ENCODE data around the gene HABP4.

The HABP4 gene, protein sequence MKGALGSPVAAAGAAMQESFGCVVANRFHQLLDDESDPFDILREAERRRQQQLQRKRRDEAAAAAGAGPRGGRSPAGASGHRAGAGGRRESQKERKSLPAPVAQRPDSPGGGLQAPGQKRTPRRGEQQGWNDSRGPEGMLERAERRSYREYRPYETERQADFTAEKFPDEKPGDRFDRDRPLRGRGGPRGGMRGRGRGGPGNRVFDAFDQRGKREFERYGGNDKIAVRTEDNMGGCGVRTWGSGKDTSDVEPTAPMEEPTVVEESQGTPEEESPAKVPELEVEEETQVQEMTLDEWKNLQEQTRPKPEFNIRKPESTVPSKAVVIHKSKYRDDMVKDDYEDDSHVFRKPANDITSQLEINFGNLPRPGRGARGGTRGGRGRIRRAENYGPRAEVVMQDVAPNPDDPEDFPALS

DNA sequence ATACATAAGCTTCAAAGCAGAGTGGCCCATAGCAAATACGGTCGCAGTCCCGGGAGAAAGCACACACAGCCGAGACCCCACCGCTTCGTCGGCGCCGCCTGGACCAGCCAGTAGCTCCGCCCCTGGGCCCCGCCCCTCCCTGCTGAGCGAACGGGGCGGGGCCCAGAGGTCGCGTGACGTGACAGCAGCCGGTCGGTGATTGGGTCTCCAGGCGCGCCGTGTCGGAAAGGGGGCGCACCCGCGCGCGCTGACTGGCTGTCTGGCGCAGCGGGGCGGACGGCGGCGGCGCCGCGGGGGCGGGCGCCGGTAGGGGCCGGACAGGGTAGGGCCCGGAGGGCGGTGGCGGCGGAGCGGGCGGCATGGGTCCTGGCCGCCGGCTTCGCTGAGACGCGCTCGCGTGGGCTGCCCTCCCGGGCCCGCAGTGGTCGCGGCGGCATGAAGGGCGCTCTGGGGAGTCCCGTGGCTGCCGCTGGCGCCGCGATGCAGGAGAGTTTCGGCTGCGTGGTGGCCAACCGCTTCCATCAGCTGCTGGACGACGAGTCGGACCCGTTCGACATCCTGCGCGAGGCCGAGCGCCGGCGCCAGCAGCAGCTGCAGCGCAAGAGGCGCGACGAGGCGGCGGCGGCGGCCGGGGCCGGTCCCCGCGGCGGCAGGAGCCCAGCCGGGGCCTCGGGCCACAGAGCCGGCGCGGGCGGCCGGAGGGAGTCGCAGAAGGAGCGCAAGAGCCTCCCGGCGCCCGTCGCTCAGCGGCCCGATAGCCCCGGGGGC is at the start of gene HABP4:
HABP4 (plus strand) TSS at position 325 of the 768 bp plus-strand sequence; CDS start at position 436, 111 bp downstream.
- DNase-seq: peak; percentile 97

DNA sequence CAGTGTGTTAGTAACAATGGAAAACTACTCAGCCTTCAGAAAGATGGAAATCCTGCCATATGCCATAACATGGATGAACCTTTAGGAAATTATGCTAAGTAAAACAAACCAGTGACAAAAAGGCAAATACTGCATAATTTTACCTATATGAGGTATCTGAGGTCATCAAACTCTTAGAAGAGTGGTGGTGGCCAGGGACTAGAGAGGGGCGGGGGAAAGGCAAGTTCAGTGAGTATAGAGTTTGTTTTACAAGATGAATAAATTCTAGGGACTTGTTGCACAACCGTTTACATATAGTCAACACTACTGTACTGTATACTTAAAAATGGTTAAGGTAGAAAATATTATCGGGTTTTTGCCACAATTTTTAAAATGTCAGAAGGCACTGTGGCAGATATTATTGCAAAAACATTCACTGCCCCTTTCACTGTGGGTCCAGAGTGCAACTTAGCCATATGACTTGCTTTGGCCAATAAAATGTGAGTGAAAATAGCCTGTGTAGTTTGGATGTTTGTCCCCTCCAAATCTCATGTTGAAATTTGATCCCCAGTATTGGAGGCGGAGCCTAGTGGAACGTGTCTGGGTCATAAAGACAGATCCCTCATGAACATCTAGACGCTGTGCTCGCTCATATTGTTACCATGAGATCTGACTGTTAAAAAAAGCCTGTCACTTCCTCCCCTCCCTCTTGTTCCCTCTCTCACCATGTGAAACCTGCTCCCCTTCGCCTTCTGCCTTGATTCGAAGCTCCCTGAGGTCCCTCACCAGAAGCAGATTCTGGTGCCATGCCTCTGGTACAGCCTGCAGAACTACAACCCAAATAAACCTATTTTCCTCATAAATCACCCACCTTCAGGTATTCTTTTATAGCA is 41.3 kb upstream of the HABP4 start:
- DNase-seq: no peak

- DNase-seq: no peak
Observed at GRCh38 chr9:96411129-96411838, 38.7 kb upstream of the HABP4 start.

DNA sequence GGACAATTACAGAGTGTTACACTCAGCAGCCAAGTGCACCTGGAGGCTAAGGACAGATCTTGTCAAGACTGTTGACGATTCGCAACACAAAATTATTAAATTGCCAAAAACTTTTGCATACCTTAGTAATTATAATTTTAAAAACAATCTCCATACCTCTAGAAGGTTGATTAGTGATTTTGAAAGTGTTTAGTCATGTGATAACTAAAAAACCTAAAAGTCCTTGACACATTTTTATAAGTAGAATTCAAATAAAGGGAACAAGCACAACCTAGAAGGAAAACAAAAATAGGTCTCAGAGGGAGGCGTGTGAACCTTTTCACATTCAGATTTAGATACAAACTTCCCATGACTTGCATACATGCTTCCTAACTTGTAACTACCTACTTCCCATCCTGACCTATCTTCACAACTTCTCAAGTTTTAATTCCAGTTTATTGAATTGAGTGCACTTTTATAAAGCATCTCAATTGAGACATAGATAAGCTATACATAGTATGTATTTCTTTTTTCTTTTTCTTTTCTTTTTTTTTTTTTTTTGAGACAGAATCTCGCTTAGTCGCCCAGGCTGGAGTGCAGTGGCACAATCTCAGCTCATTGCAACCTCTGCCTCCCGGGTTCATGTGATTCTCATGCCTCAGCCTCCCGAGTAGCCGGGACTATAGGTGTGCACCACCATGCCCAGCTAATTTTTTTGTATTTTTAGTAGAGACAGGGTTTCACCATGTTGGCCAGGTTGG is 37.6 kb upstream of the HABP4 start:
- DNase-seq: no peak

- no peak for DNase-seq
Observed at GRCh38 chr9:96413302-96414221, 36.4 kb upstream of the HABP4 start.

DNA sequence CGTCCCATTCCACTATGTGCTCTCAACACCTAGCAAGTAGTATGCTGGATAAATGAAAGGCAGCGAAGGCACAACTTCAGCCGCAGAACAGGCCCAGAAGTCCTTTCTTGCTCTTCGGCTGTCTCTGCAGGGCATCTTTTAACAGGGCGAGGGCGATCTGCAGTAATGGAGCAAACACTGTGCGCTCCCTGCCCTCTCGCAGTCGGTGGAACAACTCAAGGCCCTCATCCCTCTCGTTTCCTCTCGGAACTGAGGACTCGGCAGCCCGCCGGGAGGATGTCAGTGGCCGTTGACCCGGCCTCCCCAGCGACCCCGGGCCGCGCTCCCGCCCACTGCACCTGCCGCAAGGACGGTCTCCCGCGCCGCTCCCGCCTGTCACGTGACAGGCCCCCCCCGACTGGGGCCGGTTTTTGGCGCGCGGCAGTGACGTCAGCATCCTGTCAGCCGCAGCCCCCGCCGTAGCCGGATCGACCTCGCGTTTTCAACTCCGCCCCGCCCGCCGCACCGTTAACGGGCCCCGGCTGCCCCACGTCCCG is 32.9 kb upstream of the HABP4 start:
- peak; percentile 94 for DNase-seq

DNA sequence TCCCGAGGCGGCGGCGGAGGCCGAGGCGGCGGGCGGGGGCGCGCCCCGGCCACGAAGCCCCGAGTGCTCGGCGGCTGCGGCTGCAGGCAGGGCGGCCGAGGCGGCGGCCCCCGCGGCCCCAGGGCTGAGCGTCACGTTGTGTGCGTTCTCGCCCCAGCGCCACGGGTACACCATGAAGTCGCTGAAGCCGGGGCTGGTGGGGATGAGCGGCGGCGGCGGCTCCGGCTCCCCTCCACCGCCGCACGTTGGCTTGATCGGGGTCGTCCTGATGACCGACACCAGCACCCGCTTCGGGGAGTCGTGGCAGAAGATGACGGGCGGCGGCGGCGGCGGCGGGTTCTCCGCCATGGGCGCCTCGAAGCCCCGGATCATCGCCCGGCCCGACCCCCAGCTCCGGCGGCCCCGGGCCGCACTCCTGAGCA is 32.3 kb upstream of the HABP4 start:
- DNase-seq: peak; percentile 41

GRCh38 chr9:96418083-96418919 is 31.7 kb upstream of the HABP4 start, which contains the start of gene ZNF367:
Gene ZNF367, minus strand, starts transcription at chr9:96418370. Its CDS starts 338 bp downstream, at chr9:96418032.
- peak; percentile 91 for DNase-seq

DNA sequence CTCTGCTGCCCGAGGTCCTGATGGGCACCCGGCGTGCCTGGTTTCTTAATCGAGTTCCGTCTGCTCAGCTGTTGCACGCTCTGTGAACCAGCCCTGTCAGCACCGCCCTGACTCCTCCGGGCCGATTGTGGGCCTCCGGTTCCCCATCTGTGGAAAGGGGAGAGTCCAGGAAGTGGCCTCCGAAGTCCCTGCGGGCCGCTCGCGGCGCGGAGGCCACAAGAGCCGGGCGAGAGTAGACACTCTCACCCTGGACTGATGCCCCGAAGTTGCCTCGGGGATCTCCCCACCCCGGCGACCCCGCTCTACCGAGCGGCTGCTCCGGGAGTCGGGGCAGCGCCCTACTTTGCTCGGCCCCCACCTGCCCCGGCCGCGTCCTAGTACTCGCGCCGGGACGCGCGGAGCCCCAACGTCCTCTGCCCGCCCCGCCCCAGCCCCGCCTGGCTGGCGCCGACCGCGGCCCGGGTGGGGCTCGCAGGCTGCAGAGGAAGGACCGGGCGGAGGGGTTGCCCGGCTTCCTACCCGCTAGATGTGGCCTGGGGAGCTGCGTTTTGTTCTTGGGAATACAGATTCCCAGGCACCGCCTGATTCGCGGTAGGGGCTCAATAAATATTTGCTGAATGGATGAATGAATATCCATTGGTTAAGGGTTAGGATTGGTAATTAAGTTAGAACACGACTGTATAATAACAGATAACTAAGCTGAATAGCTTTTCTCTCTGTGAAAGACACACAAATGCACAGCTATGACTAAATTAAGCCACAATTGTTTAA is 30.9 kb upstream of the HABP4 start:
- peak; percentile 50 for DNase-seq

- DNase-seq: no peak
Observed at GRCh38 chr9:96419691-96419969, 30.3 kb upstream of the HABP4 start.

- DNase-seq: no peak
Observed at GRCh38 chr9:96420468-96421219, 29.3 kb upstream of the HABP4 start.

GRCh38 chr9:96423322-96423984 is 26.5 kb upstream of the HABP4 start:
- DNase-seq: no peak

- DNase-seq: no peak
Observed at GRCh38 chr9:96423985-96424336, 26.0 kb upstream of the HABP4 start.

- no peak for DNase-seq
Observed at GRCh38 chr9:96425500-96426169, 24.3 kb upstream of the HABP4 start.

DNA sequence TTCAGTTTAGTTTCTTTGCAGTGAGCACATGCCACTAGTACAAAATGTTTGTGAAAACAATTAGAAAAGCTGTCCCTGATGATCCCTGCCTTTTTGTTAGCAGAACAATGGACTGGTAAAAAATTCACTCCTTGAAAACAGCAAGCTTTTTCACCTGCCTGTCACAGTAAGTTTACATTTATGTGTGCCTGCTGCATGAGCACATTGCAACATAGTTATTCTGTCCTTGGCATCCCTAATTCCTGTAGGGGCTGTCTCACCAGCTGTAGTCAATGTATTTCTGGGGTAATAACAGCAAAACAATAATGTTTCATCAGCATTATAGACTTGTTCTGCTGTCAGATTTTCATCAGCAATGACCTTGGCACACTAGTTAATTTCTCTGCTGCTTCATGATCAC is 20.2 kb upstream of the HABP4 start:
- DNase-seq: no peak

- no peak for DNase-seq
Observed at GRCh38 chr9:96430377-96430776, 19.6 kb upstream of the HABP4 start.

DNA sequence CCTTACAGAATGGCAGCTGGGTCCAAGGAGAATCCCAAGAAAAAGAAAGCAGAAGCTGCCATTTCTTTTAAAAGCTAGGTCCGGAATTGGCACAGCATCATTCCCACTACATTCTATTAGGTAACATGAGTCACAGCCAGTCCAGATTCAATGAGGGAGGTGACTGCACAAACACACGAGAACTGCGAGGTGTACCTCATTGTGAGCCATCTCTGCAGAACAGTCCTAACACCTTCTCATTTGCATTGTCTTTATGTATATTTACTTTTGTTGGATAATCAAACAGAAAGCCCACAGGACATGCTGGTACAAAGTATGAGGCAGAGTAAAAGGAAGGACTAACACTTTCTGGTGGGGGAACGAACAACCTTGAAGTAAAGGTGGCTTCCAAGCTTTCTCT is 14.6 kb upstream of the HABP4 start:
- DNase-seq: no peak

All from stimulated activated CD4-positive, alpha-beta T cell treated with anti-CD3 and anti-CD28 coated beads, Interleukin-12 subunit alpha, Interleukin-12 subunit beta, amount 100 ng/mL, for 4 hours (primary cell).